Endometrial microvascular endothelial cells (primary cell): Measurements from ENCODE around the gene TGFBI. TPM values are rescaled to one million over a fixed set of nuclear protein-coding genes. Genes with fewer than 3 reads are reported as not detected.

Experiments used
- in situ Hi-C: cut with HindIII; loops from 2 replicates; pipeline ENCODE4 v1.10.0; 2017; ENCODE audit warnings: low sequenced_read_pairs, low pct_unique_long_range_greater_than_20kb; ENCODE audit errors: inconsistent ontology term
- total RNA-seq: library from RNA; depleted of rRNA; stranded (reverse); fragments of >200 nt; gene quantifications from one replicate; pipeline ENCODE4 v1.2.3, GENCODE V29; 2015; ENCODE audit errors: inconsistent ontology term

TGFBI gene
- total RNA-seq, 1 donor from 2014 or later, result 124 TPM

GRCh38 chr5:136079195-136079985 lies 50.6 kb downstream of the TGFBI start:
- in situ Hi-C loops, result no loop called here

- in situ Hi-C loops, result no loop called here
These were observed 51.3 kb downstream of the TGFBI start for GRCh38 chr5:136080113-136080482.

- in situ Hi-C loops, result no loop called here
These were observed 51.9 kb downstream of the TGFBI start for GRCh38 chr5:136080483-136081216.

- in situ Hi-C loops, result no loop called here
These were observed 52.4 kb downstream of the TGFBI start for GRCh38 chr5:136081217-136081591.

- in situ Hi-C loops, result no loop called here
These were observed 53.8 kb downstream of the TGFBI start for GRCh38 chr5:136082390-136083193.

GRCh38 chr5:136084698-136085097 lies 55.9 kb downstream of the TGFBI start:
- in situ Hi-C loops, result no loop called here

- in situ Hi-C loops, result no loop called here
These were observed 58.2 kb downstream of the TGFBI start for GRCh38 chr5:136086783-136087566.

GRCh38 chr5:136087961-136088871 lies 59.4 kb downstream of the TGFBI start:
- in situ Hi-C loops, result no loop called here

- in situ Hi-C loops, result no loop called here
These were observed 61.0 kb downstream of the TGFBI start for GRCh38 chr5:136089791-136090190.

- in situ Hi-C loops, result no loop called here
These were observed 61.5 kb downstream of the TGFBI start for GRCh38 chr5:136090319-136090718.

- in situ Hi-C loops, result no loop called here
These were observed 65.6 kb downstream of the TGFBI start for GRCh38 chr5:136094189-136094912.

- in situ Hi-C loops, result no loop called here
These were observed 66.3 kb downstream of the TGFBI start for GRCh38 chr5:136094913-136095641.

- in situ Hi-C loops, result no loop called here
These were observed 69.4 kb downstream of the TGFBI start for GRCh38 chr5:136098176-136098575.

- in situ Hi-C loops, result no loop called here
These were observed 71.1 kb downstream of the TGFBI start for GRCh38 chr5:136099870-136100269.

- in situ Hi-C loops, result no loop called here
These were observed 73.1 kb downstream of the TGFBI start for GRCh38 chr5:136101884-136102283.

GRCh38 chr5:136103118-136103517 lies 74.3 kb downstream of the TGFBI start:
- in situ Hi-C loops, result no loop called here
